ENCODE data around the gene TECTA. TPM values are rescaled to one million over a fixed set of nuclear protein-coding genes. Genes with fewer than 3 reads are reported as not detected.

The TECTA gene
- total RNA-seq, 1 donor from 2014 or later: 2.3 TPM

DNA sequence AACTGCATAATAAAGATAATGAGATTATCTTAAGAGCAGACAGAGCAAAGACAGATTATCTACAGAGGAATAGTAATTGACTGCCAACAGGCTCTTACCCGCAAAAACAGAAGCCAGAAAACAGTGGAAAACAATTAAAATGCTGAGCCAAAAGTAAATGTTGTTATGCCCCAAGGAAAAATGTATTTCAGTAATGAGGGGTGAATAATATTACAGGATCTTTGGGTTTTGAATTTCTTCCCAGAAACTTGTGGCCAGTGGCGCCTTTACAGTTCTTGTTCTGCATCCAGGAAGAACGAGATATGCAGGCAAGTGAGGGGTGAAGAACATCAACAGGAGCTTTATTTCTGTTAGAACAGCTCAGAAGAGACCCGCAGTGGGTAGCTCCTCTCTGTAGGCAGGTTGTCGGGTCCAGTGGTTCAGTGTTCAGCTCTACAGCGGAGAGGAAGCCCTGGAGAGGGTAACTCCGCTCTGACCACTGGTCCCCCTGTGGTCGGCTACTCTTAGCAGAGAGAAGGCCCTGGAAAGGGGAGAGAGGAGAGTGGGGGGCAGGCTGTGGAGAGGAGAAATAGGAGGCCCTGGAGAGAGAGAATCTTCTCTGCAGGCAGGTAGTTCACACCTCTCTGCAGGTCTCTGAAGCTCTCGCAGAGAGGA lies 139.7 kb downstream of the TECTA start:
- Mint-ChIP-seq H3K27me3 (peaks cover 4% of the 10 kb centered on the region), H3K36me3 (no peaks in the 10 kb centered on the region), H3K9me3 (no peaks in the 10 kb centered on the region), H3K27ac (no peak overlapping the region), H3K4me3 (no peak overlapping the region), H3K4me1 (ENCODE audit: unreplicated experiment) (peaks cover 20% of the 10 kb centered on the region)
- no peak for DNase-seq (ENCODE audit: extremely low spot score, unreplicated experiment)
- TF ChIP-seq, protein P1, sequence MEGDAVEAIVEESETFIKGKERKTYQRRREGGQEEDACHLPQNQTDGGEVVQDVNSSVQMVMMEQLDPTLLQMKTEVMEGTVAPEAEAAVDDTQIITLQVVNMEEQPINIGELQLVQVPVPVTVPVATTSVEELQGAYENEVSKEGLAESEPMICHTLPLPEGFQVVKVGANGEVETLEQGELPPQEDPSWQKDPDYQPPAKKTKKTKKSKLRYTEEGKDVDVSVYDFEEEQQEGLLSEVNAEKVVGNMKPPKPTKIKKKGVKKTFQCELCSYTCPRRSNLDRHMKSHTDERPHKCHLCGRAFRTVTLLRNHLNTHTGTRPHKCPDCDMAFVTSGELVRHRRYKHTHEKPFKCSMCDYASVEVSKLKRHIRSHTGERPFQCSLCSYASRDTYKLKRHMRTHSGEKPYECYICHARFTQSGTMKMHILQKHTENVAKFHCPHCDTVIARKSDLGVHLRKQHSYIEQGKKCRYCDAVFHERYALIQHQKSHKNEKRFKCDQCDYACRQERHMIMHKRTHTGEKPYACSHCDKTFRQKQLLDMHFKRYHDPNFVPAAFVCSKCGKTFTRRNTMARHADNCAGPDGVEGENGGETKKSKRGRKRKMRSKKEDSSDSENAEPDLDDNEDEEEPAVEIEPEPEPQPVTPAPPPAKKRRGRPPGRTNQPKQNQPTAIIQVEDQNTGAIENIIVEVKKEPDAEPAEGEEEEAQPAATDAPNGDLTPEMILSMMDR (conservative IDR thresholded peaks at IDR 0.05): no peak

Other genes with a start within 250 kb of the TECTA start
- 35.0 and 40.5 TPM in 2 replicates for gene TBCEL, start 77.1 kb upstream of the TECTA start, total RNA-seq (ENCODE audit: low replicate concordance)
- 43.9 and 48.0 TPM in 2 replicates for gene SC5D, start 191.5 kb downstream of the TECTA start, total RNA-seq (ENCODE audit: low replicate concordance)

All from type B pancreatic cell (in vitro differentiated cells).